B cell (primary cell): Measurements from ENCODE around the gene RIPPLY2.

Experiments
- EZH2 ChIP-seq: IDR thresholded peaks from 2 replicates; pipeline ENCODE4 v1.6.1; 2012; ENCODE audit warnings: borderline replicate concordance, low read depth, mild to moderate bottlenecking, moderate library complexity, low read length; ENCODE audit not compliant: insufficient read depth, poor library complexity, severe bottlenecking
- TF ChIP-seq, protein P1 (sequence below): fragments of 200-600 bp; IDR thresholded peaks from one replicate; pipeline ENCODE4 v1.8.0; 2022; ENCODE audit warnings: antibody characterized with exemption, mild to moderate bottlenecking

DNA sequence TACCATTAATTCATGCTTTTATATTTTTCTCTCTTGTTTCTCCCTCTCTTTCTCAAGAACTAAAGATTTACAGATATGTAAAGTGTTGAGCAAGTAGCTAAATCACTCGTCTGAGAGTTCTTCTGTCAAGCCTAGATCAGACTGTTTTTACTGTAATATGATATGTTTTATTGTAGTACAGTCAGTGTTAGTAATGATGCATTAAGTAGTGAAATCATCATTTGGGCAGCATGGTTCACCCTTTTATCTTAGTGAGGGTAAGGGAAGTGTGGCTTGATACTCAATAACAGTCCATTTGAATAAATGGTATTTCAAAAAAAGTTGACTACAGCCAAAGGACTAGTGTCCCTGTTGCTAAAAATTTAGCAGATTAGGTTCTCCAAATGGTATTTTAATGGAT, 15.5 kb downstream of the RIPPLY2 start:
- TF ChIP-seq, protein P1, sequence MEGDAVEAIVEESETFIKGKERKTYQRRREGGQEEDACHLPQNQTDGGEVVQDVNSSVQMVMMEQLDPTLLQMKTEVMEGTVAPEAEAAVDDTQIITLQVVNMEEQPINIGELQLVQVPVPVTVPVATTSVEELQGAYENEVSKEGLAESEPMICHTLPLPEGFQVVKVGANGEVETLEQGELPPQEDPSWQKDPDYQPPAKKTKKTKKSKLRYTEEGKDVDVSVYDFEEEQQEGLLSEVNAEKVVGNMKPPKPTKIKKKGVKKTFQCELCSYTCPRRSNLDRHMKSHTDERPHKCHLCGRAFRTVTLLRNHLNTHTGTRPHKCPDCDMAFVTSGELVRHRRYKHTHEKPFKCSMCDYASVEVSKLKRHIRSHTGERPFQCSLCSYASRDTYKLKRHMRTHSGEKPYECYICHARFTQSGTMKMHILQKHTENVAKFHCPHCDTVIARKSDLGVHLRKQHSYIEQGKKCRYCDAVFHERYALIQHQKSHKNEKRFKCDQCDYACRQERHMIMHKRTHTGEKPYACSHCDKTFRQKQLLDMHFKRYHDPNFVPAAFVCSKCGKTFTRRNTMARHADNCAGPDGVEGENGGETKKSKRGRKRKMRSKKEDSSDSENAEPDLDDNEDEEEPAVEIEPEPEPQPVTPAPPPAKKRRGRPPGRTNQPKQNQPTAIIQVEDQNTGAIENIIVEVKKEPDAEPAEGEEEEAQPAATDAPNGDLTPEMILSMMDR = no peak
- no peak for TF ChIP-seq EZH2
